Activated CD8-positive, alpha-beta memory T cell treated with anti-CD3 and anti-CD28 coated beads, Interleukin-2, amount 50 U/mL, for 48 hours (primary cell): ENCODE measurements around the gene ATP2B2.
"Not testable (repeated sequence)": the region's sequence is repeated elsewhere in the genome, so short reads cannot be mapped to it uniquely, and the experiment has no call there.

Source experiments
- DNase-seq: peaks from one replicate; pipeline ENCODE4 v3.0.0-alpha.2; 2020

ATP2B2 gene

GRCh38 chr3:10398341-10398740 is 107.0 kb downstream of the ATP2B2 start:
- DNase-seq: no peak

GRCh38 chr3:10397879-10398278 is 107.5 kb downstream of the ATP2B2 start:
- no peak for DNase-seq

DNA sequence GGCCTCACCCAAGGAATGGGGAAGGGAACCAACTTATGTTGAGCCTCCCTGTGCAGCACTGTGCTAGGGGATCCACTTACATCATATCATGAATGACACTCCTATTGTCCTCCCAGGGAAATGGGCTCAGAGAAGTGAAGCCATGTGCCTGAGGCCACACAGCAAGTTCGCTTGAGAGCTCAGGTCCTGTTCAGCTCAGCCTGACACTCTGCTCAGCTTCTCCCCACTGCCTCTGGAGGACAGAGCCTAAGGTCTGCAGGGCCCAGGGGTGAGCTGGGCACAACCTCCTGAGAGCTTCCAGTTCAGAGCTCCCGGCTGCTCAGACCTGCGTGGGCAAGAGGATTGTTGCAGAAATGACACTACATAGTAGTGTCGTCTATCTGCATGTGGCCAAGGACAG is 108.5 kb downstream of the ATP2B2 start:
- no peak for DNase-seq

- no peak for DNase-seq
Measured at GRCh38 chr3:10396083-10396482, 109.3 kb downstream of the ATP2B2 start.

DNA sequence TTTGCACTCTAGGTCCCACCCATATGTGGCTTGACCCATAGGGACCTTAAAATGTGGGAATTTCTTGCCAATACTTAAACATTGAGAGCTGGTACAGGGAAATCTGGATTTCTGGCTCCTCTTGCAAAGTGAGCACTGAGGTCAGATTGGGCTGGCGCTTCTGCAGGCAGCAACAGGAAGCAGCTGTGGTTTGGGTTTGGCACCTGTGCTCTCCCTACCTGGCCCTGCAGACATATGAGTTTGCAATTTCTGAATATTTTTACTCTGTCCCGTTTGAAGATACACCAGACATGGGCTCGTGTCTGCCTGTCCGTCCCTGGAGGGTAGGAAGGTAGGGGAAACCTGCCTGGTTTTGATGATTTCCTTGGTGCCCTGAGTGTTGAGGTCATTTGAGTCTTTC is 109.7 kb downstream of the ATP2B2 start:
- DNase-seq: no peak

DNA sequence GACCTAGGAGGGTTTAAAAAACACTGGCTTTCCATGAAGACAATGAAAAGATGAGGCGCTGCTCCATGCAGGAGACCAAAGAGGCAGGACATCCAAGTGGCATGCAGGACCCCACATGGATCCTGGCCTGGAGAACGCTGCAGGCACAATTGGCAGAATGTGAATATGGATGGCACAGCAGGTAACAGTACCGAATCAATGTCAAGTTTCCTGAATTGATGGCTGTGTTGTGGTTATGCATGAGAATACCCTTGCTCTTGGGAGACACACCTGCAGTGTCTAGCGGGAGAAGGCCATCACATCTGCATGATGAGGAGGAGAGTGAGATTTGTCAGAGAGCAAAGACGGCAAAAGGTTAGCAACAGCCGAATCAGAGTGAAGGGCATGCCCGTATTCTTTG is 110.2 kb downstream of the ATP2B2 start:
- DNase-seq: no peak

- DNase-seq: no peak
Measured at GRCh38 chr3:10394491-10395025, 110.8 kb downstream of the ATP2B2 start.

- no peak for DNase-seq
Measured at GRCh38 chr3:10393514-10393913, 111.9 kb downstream of the ATP2B2 start.

DNA sequence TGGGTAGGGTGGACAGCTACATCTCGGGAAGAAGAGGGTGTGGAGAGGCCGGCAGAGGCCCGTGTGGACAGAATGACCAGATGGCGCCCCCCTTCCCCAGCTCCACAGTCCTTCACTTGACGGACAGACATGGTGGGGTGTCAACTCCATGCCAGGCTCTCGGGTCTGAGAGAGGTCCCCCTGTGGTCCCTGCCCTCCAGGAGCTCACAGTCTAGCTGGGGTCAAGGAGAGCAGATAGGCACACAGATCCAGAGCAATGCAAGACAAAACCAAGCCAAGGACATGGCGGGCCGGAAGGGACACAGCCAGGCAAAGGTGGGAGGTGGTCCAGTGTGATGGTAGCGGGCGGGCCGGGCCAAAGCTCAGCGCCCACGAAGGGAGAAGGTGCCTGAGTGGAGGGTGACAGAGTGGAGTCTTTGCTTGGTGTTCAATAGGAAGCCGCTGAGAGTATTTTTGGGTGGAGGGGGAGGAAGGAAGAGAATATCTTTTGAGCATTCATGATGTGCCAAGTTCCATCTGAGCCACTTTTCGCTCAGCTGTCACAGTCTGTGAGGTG is 112.4 kb downstream of the ATP2B2 start:
- no peak for DNase-seq

GRCh38 chr3:10392244-10392643 is 113.1 kb downstream of the ATP2B2 start:
- DNase-seq: no peak

- no peak for DNase-seq
Measured at GRCh38 chr3:10391391-10391790, 114.0 kb downstream of the ATP2B2 start.

GRCh38 chr3:10390641-10391373 is 114.6 kb downstream of the ATP2B2 start:
- DNase-seq: no peak

DNA sequence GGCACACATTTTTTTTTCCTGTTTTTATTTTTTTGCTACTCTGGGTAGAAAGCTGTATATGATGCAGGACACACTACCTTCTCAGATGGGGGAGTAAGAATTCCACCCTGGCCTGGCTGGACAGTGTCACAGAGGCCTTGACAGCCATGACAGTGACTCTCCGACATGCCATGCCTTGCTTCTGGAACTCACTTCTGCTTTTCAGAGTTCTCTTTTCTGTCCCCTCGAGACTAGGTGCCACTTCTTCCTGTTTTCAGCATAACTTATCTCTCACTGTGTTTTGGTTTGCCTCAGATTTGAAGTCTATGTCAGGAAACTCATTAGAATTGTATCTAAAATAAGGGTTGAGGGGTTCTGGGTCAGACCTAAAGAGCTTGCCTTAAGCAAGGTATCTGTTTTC is 115.4 kb downstream of the ATP2B2 start:
- no peak for DNase-seq

DNA sequence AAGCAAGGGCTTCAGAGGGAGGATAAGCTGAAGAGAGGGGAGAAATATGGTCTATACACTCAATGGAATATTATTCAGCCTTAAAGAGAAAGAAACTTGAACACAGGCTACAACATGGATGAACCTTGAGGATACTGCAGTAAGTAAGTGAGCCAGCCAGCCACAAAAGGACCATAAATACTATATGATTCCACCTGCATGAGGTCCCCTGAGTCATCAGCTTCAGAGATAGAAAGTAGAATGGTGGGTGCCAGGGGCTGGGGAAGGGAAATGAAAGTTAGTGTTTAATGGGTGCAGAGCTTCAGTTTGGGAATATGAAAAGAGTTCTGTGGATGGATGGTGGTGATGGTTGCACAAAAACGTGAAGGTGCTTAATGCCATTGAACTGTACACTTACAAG is 116.0 kb downstream of the ATP2B2 start:
- no peak for DNase-seq

DNA sequence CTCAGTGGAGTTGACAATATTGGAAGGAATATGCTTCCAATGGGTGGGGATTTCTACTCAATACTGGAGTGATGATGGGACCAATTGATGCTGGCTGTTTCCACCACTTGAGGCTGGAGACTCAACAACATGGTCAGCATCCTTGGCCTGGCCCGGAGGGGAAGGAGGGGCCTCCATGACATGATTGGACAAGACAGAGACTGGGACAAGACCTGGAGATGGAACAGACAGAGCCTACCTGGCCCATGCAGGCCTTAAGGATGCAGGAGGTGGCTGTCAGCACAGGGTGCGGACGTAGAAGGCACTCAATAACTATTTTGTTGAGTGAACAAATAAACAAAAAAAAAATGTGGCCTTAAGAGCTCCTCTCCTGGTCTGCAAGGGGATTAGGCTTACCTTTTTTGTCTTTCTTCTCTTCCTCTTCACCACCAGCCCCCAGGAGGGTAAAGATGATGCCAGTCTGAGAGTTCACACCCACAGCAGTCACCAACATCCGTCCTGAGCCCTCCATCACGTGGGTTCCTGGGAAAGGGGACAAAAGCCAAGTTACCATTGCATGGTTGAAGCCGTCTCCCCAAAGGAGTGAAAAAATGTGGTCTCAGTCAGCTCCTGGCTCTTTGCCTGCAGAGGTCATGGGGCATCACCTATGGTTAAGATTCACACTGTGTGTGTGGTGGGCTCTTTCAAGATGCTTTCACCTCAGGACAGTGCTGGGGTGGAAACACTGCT is 117.3 kb downstream of the ATP2B2 start:
- no peak for DNase-seq

- DNase-seq: no peak
Measured at GRCh38 chr3:10386121-10386520, 119.3 kb downstream of the ATP2B2 start.

DNA sequence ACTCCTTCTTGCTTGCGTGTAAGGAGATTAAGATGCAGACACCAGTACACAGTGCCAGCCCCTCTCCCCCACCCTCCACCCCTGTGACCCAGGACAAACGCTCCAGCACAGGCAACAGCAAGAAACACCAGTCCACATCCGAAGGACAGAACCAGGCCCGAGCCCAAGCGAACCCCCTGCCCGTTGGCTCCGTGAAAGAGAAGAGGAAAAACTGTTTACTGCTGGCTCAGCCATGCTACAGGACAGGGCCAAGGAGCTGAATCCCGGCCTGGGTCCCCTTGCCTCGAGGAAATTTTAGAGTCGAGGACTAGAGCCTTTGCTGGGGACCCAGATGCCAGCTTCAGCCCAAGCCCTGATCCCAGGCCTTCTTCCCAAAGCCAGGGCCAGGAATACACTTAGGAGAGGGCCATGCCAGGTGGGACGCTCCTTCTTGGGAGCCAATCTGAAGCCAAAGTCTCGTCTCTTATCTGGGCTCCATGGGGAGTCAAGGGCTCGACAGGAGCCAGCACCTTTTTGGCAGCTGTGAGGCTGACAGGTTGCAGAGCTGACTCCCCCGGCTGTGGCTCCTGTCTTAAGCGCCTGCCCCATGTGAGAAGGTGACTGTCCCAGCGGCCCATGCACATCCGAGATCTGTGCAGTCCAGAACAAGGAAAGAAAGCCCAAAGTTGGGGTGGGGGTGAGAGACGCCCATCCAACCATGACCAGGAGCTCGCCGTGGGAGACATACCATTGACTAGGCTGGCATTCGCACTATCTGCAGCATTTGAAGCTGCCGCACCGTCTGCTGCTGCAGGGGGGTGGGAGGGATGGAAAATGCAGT is 120.6 kb downstream of the ATP2B2 start:
- no peak for DNase-seq

GRCh38 chr3:10383850-10384248 is 121.5 kb downstream of the ATP2B2 start:
- DNase-seq: no peak

DNA sequence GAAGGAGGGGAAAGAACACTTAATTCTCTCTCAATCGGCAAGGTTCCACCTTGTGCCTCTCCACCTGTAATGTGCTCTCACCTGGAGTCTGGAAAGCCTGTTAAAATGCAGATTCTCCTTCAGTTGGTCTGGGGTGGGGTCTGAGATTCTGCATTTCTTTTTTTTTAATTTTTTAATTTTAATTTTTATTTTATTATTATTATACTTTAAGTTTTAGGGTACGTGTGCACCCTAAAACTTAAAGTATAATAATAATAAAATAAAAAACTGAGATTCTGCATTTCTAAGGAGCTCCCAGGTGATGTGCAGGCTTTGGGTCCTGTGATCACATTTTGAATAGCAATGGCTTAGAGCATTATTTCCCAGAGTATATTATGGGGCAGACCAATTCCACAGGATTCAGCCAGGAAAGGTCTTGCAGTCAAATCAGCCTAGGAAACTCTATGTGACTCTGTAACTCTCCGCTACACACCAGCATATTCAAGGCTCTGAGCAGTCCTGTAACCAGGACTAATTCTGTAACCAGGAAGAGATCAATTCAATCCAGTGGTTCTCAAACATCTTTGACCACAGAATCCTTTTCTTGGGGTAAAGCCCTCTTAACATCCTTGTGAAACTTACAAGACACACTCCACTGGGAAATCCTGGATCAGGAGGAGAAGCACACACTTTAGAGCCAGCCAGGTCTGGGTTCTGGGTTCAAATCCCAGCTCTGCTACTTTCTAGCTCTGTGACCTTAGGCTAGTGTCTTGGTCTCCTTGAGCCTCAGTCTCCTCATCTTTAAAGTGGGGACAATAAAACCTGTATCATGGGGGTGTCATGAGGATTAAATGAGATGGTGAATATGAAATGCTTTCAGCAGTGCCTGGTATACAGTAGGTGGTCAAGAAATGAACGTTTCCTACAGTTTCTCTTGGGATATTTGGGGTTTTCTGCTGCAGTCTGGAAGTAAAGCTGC is 122.2 kb downstream of the ATP2B2 start:
- no peak for DNase-seq

GRCh38 chr3:10382445-10382844 is 122.9 kb downstream of the ATP2B2 start:
- not testable (repeated sequence) for DNase-seq

DNA sequence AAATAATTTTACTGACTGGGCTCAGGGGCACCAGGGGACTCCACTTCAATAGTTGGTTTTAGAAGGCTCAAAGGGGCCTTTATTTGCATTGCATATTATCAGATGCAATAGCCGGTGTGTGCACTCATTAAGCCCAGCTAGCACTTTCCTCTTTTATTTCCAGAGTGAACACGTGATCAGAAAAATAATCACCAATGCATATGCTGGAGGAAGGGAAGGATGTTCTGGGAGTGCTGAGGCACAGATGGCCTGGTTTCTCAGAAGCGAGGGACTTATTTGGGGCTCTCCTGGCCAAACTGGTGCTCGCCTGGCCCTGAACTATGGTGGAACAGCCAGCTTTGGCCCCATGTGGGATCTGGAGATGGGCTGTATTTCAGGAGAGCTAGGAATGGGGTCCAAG is 124.0 kb downstream of the ATP2B2 start:
- no peak for DNase-seq

- no peak for DNase-seq
Measured at GRCh38 chr3:10380906-10381305, 124.5 kb downstream of the ATP2B2 start.
